ENCODE results near the gene SPRING1.

Gene SPRING1

GRCh38 chr12:116707751-116708150 lies 30.1 kb downstream of the SPRING1 start:
- no peak for FAIRE-seq

- peak; percentile 93 for FAIRE-seq
Observed at GRCh38 chr12:116703214-116703795, 34.6 kb downstream of the SPRING1 start.

- no peak for FAIRE-seq
Observed at GRCh38 chr12:116701432-116701831, 36.4 kb downstream of the SPRING1 start.

GRCh38 chr12:116700066-116700465 lies 37.8 kb downstream of the SPRING1 start:
- no peak for FAIRE-seq

- FAIRE-seq, result no peak
Observed at GRCh38 chr12:116698554-116699075, 39.3 kb downstream of the SPRING1 start.

- no peak for FAIRE-seq
Observed at GRCh38 chr12:116698116-116698515, 39.8 kb downstream of the SPRING1 start.

- no peak for FAIRE-seq
Observed at GRCh38 chr12:116697716-116698115, 40.2 kb downstream of the SPRING1 start.

- no peak for FAIRE-seq
Observed at GRCh38 chr12:116697305-116697704, 40.6 kb downstream of the SPRING1 start.

GRCh38 chr12:116695464-116695725 lies 42.5 kb downstream of the SPRING1 start:
- no peak for FAIRE-seq

GRCh38 chr12:116694653-116695463 lies 43.0 kb downstream of the SPRING1 start:
- no peak for FAIRE-seq

- FAIRE-seq, result no peak
Observed at GRCh38 chr12:116693286-116694227, 44.3 kb downstream of the SPRING1 start.

GRCh38 chr12:116692605-116693004 lies 45.3 kb downstream of the SPRING1 start:
- no peak for FAIRE-seq

GRCh38 chr12:116691636-116692035 lies 46.2 kb downstream of the SPRING1 start:
- FAIRE-seq, result no peak

- FAIRE-seq, result no peak
Observed at GRCh38 chr12:116691205-116691604, 46.7 kb downstream of the SPRING1 start.

- no peak for FAIRE-seq
Observed at GRCh38 chr12:116689979-116690744, 47.7 kb downstream of the SPRING1 start.

GRCh38 chr12:116689521-116689920 lies 48.3 kb downstream of the SPRING1 start:
- no peak for FAIRE-seq
